NCI-H2196 treated with DMSO at 0.1 percent for 48 hours (cell line): Measurements from ENCODE around the gene ATG4D.
"Not testable (repeated sequence)": the region's sequence is repeated elsewhere in the genome, so short reads cannot be mapped to it uniquely, and the experiment has no call there.

Experiments used
- DNase-seq: peaks from one replicate; lab custom pipeline; 2025; ENCODE audit not compliant: unreplicated experiment; lab: John Stamatoyannopoulos, UW

The ATG4D gene

DNA sequence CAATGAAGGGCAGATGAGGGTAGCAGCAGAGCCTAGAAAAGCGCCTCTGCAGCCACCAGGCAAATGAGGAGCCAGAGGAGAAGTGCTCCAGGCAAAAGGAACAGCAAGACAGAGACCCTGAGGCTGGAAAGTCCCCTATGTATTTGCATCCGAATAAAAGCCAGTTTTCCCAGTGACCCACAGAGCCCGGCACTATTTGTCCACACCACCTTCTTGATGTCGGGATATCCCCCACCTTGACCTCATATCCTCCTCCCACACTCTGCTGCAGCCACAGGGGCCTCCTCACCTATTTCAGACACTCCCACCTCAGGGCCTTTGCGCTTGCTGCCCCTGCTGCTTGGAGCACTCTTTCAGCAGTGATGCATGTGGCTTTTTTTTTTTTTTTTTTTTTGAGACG lies 6.6 kb downstream of the ATG4D start:
- DNase-seq, result no peak

DNA sequence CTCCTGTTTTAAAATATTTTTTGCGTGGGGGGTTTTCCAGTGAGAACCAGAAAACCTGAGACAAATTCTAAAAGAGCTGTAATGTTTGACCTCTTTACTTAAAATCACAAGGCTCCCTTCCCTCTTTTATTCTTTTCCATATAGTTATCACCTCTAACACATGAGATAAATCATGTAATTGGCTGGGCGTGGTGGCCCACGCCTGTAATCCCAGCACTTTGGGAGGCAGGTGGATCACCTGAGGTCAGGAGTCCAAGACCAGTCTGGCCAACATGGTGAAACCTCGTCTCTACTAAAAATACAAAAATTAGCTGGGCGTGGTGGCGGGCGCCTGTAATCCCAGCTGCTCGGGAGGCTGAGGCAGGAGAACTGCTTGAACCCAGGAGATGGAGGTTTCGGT lies 7.3 kb downstream of the ATG4D start:
- DNase-seq, result not testable (repeated sequence)

DNA sequence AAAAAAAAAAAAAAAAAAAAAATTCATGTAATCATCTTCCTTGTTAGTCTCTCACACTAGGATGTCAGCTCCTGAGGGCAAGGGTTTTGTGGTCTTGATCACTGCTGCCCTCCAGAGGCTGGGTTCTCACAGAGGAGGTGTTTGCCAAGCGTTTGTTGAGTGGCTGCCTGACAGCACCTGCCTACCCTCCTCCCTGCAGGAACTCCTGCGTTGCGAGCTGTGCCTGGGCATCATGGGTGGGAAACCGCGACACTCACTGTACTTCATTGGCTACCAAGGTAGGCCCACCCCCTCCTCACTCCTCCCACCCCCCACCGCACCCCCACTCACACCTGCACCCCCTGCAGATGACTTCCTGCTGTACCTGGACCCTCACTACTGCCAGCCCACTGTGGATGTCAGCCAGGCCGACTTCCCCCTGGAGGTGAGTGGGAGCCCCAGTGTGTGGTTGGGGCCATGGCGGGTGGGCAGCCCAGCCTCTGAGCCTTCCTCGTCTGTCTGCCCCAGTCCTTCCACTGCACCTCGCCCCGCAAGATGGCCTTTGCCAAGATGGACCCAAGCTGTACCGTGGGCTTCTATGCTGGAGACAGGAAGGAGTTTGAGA lies 8.1 kb downstream of the ATG4D start:
- no peak for DNase-seq

DNA sequence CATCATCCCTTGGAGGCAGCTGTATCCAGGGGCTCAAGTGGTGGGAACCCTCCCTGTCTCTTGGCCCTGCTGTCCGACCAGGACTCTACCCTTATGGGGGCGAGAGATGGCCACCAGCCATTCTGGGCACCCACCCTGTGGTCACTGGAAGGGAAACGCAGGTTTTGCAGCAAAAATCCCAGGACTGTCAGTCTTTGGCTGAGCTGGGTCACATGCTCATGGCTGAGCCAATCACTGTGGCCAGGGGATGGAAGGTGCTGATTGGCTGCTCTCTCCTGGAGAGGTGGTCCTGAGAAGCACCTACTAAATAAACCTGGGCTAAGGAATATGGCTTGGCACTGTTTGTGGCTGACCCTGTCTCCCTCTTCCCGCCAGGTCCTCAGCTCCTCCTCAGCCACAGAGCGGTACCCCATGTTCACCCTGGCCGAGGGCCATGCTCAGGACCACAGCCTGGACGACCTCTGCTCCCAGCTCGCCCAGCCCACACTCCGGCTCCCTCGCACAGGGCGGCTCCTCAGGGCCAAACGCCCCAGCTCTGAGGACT lies 8.9 kb downstream of the ATG4D start:
- DNase-seq, result peak; percentile 3

DNA sequence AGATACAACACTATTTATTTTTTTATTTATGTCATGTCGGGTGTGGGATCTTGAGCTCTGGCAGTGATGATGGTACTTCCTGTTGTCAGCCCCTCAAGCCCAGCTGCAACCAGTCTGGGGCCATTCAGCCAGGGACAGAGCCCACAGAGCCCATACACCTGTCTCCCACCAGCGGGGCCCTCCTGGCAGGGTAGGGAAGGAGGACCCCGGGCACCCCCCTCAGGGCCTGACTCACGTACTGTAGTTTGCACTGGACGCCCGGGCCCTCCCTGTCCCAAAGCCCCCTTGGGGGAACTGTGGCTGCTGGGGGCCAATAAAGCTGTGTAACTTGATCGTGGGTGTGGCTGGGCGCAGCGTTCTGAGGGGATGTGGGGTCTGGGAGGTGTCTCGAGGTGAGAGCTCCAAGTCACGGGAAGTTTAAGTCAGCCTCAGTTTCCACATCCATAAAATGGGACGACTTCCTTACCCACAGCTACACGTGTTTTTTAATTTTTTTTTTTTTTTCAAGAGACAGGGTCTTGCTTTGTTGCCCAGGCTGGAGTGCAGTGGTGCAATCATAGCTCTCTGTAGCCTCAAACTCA lies 9.5 kb downstream of the ATG4D start:
- DNase-seq, result no peak

DNA sequence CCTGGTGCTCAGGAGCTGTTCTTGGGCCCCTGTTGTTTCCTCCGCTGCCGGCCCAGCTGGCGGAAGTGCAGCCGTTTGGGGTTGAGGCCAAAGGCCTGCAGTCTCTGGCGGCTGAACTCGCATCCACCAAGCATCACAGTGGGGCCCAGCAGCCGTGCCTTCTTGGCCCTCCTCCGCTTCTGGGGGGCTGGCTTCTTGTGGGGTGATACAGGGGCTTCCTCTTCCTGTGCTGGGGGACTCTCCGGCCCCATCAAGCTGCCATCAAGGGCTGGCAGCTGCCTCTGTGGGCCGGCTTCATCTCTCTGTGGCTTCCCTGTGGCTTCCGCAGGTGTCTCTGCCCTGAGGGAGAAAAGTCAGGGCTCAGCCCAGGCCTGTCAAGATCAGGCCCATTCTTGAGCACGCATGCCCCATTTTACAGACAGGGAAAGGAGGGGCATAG lies 10.3 kb downstream of the ATG4D start:
- no peak for DNase-seq

DNA sequence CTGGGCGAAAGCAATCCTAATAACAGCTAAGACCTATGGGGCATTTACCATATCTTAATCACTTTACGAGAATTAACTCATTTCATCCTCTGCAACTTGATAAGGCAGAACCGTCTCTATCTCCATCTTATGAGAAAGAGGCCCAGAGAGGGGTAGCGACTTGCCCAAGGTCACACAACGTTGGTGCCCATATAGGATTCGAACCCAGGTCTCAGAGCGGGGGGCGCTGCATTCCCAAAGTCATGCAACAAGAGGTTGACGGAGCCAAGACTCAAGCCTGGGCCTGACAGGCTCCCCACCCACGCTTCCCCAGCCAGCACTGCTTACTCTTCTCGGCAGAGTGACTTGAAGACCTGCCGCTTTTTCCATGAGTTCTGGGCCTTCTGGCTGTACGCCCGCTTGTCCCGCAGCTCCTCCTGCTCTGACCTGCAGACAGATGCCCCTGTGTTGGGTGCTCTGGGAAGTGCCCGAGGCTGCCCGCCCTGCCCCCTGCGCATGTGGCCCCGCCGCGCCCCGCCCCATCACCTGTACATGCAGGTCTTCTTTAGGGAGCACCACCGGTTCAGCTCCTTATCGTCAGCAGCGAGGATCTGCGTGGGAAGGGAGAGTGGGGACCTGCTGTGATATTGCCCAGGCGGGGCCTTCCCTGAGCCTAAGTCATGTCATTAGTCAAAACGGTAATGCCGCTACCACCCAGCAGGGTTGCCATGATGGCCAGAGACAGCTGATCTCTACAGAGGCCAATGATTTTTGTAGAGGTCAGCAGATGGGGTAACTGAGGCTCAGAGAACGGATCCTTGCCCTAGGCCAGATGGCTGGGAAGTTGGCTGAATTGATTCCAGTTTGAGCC lies 11.3 kb downstream of the ATG4D start:
- no peak for DNase-seq

DNA sequence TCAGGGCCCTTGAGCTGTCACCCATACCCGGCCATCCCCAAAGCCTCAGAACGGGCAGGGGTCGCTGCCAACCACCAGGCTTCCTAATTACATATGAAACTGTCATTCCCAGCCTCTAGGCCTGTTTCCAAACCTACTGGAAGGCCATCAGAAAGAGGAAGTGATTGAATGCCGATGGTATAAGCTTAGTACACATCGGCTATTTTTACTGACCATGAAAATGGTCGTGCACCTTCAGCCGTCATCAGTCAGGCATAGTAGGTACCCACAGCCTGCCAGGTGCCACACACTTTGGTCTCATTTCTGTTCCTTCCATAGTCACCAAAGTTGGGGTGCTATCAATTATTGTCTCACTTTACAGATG lies 11.9 kb downstream of the ATG4D start:
- DNase-seq, result no peak

DNA sequence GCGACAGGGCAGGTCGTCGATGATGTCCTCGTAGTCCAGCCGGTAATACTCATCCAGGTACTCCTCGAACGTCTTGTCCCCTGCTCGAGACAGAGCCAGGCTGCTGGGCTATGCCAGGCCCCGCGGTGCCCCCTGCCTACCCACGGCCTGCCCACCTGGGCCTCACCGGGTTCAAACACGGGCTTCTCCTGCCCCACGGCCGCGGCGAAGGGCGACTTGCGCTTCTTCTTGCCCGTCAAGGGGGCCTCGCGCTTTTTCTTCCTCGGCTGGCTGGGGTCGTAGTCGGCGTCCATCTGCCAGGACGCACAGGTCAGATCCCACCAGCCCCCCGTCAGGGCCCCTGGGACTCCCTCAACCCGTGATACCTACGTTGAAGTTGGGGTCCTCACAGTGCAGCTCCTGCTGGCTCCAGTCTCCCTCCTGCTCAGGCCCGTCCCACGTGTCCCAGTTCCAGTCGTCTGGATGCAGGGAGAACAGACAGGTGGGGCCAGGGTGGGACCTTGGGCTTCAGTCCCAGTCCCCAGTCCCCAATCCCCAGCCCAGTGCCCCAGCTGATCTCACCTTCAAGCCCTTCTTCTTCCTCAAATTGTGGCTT lies 14.0 kb downstream of the ATG4D start:
- no peak for DNase-seq

DNA sequence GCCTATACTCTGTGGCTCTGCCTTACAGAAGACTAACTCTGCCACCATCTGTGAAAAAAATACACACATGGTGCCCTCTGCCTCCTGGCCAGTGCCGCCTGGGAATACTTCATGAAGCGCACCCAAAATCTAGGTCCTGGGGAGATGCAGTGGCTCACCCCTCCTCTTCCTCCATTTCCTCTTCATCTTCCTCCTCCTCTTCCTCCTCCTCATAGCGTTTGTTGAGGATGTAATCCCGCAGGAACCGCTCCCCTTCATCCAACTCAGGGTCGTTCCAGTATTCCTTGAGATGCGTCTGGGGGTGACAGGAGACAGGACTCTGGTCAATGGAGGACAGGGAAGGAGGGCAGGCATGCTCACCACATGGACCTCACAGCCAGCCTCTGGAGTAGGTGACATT lies 16.4 kb downstream of the ATG4D start:
- no peak for DNase-seq

DNA sequence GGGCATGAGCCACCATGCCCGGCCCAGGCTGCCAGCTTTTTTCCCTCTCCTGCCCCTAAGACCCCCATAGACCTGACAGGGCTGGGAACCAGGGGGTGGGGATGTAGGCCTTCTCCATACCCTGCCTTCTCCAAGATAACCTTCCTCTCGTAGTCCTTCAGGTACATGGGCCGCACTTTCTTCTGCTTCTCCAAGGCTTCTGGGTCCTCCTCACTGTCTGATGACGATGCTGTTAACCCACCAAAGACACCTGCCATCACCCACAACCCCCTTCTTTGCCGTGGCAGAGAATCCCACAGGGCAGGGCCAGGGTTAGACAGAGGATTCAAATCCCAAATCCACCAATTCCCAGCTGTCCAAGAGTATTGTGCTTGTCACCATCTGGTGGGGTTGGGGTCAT lies 18.9 kb downstream of the ATG4D start:
- no peak for DNase-seq

DNA sequence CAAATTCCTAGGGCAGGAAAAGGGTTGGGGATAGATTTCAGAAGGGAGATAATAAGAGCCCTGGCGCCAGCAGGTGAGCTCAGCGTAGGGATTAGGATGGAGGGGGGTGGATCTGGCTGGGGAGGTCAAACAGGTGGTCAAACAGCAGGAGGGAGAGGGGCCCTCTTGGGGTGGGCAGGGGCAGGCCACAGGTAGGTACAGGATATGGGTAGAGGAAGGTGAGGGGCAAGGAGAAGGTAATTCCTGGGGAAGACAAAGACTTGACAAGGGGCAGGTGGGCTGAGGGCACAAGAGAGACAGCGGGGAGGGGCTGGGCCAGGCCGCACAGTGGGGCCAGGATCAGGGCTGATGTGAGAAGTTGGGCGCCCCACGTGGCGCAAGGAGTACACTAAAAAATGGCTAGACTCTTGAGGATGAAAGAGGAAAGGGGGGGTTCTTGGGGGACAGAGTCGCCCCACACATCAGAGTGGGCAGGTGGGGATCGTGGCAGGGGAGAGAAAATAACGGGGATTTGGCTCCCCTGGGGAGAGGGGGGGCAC lies 21.4 kb downstream of the ATG4D start:
- no peak for DNase-seq

DNA sequence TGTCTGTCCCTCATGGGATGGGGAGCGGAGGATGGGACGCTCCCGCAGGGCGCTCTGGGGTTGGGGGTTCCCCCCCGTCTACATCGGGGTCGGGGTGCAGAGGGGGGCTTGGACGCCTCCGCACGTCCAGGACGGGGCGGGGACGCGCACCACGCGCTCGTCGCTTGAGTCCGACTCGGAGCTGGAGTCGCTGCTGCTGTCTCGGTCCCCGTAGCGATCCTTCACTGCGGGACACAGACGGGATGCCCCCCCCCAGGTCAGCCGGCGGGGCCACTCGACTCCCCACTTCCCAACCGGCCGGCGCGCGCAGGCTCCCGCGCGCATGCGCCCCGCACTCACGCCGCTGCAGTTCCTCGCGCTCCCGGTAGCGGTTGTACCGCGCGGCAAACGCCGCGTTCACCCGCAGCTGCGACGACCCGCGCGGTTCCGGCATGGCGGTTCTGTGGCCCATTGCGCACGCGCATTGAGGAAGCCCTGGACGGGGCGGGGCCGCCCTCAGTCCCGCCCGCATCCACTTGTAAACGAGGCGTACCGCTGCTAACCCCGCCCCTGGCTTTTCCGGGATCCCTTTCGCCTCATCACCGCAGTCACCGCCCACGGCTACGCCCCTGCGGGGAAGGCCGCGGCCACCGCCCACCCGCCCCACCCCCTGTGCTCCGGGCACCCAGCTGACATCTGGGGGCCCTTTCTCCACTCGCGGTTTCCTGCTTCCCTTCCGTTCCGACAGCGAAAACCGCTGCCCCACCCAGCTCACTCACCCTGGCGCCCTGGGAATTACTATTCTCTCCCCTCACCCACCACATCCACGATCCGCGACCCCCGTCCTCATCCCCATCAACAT lies 22.1 kb downstream of the ATG4D start, which contains the start of gene KRI1:
TSS of gene KRI1 (minus strand) at position 444 of the 841 bp plus-strand sequence. CDS start at position 433, 11 bp downstream.
- peak; percentile 95 for DNase-seq

DNA sequence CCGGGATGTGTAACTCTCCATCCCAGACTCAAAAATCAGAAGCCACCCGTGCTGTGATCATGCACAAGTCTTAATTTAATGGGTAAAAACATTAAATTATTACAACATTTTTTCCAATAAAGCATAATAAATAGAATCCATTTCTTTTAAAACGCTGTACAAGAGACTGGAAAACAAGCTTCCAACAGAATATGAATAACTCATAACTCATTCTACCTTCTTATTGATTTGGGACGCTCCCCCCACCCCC lies 22.6 kb downstream of the ATG4D start:
- no peak for DNase-seq

DNA sequence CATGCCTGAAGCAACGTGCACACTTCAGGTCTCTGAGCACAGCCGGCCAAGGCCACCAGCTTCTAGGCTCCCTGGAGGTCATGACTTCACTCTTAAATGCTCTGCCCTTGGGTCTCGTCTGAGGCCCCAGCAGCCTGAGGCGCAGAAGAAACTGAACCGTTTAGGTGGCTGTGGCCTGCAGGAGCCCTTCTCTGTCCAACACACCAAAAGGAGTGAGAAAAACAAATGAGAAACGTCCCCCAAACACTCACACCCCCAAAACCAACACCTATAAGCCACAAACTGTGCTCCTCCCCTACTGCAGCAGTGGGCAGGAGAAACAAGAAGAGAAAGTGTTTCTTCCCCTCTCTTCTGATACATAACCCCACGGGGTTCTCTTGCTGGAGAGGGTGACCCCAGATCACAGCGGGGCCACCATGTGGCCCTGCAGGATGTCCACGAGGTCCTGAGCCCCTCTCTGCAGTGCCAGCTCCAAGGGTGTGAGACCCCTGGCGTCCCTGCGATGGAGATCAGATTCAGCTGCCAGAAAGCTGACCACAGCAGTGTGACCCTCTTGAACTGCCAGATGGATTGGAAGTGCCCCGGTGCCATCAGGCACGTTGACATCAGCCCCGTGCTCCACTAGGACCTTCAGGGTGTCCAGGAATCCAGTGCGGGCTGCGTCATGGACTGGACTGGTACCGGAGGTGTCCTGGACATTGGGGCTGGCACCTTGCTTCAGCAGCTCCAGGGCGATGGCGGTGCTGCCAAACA lies 23.1 kb downstream of the ATG4D start:
- DNase-seq, result no peak

DNA sequence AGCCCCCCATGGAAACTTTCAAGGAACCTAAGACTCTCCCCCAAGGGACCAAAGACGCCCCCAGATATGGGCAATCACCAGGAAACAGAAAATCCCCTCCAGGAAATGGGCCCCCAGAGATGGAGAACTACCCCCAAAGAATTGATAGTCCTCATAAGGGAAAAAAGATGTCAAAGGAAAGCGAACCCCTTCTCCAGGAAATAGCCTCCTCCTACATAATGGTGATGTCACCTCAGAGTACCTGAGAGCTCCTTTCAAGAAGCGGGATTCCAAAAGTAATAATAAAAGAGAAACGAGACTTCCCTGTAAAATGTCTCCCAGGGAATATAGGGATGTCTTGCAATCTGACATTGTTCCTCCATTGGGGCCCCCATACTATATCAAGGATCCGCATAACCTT lies 24.0 kb downstream of the ATG4D start:
- no peak for DNase-seq

DNA sequence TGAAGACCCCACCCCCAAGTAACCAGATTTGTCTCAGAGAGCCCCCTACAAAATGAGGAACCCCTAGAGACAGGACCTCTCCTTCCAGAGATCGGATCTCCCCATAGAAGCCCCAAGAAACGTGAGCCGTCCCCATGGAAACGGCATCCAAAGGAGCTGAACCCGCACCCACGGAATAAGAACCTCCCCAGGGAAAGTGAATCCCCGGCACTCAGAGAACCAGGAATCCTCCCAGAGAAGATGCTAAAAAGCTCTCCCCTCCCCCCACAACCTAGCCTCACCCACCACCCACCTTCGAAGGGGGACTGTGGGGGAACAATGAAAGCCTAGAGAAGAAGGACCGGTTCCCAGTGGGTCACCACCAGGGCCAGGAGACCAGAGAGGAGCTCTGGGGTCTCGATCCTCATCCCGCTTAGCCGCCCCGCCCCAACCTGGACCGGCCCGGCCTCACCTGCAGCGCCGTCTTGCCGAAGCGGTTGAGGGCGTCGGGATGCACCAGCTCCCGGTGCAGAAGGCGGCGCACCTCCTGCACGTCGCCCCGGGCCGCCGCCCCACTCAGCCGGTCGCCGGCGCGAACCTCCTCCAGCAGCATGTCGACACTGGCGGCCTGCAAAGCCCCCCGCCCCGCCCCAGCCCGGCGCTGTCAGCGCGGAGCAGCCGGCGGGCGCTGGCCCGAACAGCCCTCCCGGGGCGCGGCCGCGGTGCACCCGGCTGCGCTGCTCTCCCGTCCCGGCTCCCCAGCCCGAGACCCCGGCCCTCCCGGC lies 24.5 kb downstream of the ATG4D start:
- DNase-seq, result no peak

DNA sequence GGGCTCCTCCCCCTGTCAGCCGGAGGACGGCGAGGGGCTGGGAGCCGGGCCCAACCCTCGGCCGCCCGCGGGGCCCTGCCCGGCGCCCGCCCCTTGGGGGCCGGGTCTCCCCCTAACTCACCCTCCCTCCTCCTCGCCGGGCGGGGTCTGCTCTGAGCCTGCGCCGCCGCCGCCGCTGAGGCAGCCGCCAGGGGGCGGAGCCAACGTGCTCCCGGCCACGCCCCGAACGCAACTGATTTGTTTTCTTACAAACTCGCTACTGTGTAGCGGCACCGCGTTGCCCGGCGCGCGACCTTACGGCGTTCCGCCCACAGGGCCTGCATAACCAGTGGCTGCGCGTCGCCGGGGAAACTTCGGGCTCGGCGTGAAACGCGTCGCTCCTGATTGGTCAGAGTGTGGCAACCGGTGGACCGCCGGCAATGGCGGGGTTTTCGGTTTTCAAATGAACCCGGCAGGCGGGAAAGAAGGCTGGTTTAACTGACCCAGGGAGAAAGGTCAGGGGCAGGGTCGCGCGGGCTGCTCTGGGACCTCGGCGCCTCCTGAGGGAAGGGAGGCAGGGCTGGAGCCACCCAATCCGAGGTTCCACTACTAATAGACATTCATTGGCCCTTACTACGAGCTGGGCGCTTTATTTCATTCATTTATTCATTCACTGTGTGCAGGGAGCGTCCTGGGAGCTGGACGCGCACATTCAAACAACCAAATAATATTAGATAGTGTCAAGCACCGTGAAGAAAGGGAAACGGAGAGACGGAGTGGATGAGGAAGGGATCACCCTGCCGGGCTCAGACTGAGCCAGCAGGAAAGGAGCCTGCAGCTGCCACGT lies 25.3 kb downstream of the ATG4D start, which contains the start of gene CDKN2D:
TSS of gene CDKN2D (minus strand) at position 154 of the 826 bp plus-strand sequence. CDS start 326 bp downstream, outside the sequence.
- peak; percentile 98 for DNase-seq
